ENCODE data around the gene GJD3. TPM values are rescaled to one million over a fixed set of nuclear protein-coding genes. Genes with fewer than 3 reads are reported as not detected.

The GJD3 gene
- total and polyA plus RNA-seq, 9 of the 15 experiments (the other 6 are each of a cell fraction or from before 2014, with no cell fraction given), result 0.17 to 0.38 TPM; not detected in 7

- no peak for TF ChIP-seq EHMT2 (IDR thresholded peaks at IDR 0.05)
- no peak for TF ChIP-seq ASH1L (IDR thresholded peaks at IDR 0.05; ENCODE audit: borderline replicate concordance, low read depth, partially characterized antibody)
- no peak for TF ChIP-seq E2F8 (IDR thresholded peaks at IDR 0.05; ENCODE audit: low read depth, partially characterized antibody)
- TF ChIP-seq TBL1XR1 (IDR thresholded peaks at IDR 0.05; ENCODE audit: low read length in 2 of 2), result no peak
- no peak for TF ChIP-seq ZNF76 (CRISPR knock-in tag; IDR thresholded peaks at IDR 0.05; ENCODE audit: borderline replicate concordance)
- no peak for TF ChIP-seq CREM (IDR thresholded peaks at IDR 0.05; ENCODE audit: low read depth)
- TF ChIP-seq TSC22D4 (tag; IDR thresholded peaks at IDR 0.05), result no peak
- TF ChIP-seq POLR2A (conservative IDR thresholded peaks at IDR 0.05), result peak; percentile 75
- TF ChIP-seq ZNF3 (CRISPR knock-in tag; IDR thresholded peaks at IDR 0.05), result no peak
- TF ChIP-seq CAMTA2 (CRISPR knock-in tag; conservative IDR thresholded peaks at IDR 0.05), result no peak
- no peak for TF ChIP-seq EGR1 (conservative IDR thresholded peaks at IDR 0.05)
- TF ChIP-seq EP300 (IDR thresholded peaks at IDR 0.05; ENCODE audit: low read length), result no peak
- TF ChIP-seq ZFP1 (CRISPR knock-in tag; IDR thresholded peaks at IDR 0.05), result no peak
- no peak for TF ChIP-seq FOXJ3 (CRISPR knock-in tag; IDR thresholded peaks at IDR 0.05)
- TF ChIP-seq ETV5 (CRISPR knock-in tag; IDR thresholded peaks at IDR 0.05; ENCODE audit: low read depth), result no peak
- TF ChIP-seq THRA (IDR thresholded peaks at IDR 0.05), result no peak
- TF ChIP-seq HMG20B (CRISPR knock-in tag; IDR thresholded peaks at IDR 0.05), result no peak
- TF ChIP-seq CHAMP1 (IDR thresholded peaks at IDR 0.05), result no peak
- no peak for TF ChIP-seq TFE3 (CRISPR knock-in tag; IDR thresholded peaks at IDR 0.05)
- no peak for TF ChIP-seq GTF2A2 (tag; IDR thresholded peaks at IDR 0.05)
- TF ChIP-seq ATF7 (IDR thresholded peaks at IDR 0.05), result no peak
- TF ChIP-seq ZNF79 (CRISPR knock-in tag; IDR thresholded peaks at IDR 0.05; ENCODE audit: low read depth), result no peak
- no peak for TF ChIP-seq RB1 (IDR thresholded peaks at IDR 0.05; ENCODE audit: low read depth)
- TF ChIP-seq BRD4 (IDR thresholded peaks at IDR 0.05), result no peak
Observed at GRCh38 chr17:40341808-40342503, 22.6 kb downstream of the GJD3 start (continued).

Measured in K562 (cell line).